ENCODE results near the gene IGDCC3. TPM values are rescaled to one million over a fixed set of nuclear protein-coding genes. Genes with fewer than 3 reads are reported as not detected.

The IGDCC3 gene
- total and polyA plus RNA-seq, 12 donors, result under 0.01 to 0.57 (median 0.16) TPM; not detected in 4

- Histone ChIP-seq H3K4me3 (no peak overlapping the region), H3K27ac (no peak overlapping the region), H3K27me3 (peaks cover 0 to 60% (median 48%) of the 10 kb centered on the region in 7 donors), H3K4me1 (peaks cover 8 to 26% (median 17%) of the 10 kb centered on the region in 9 donors), H3K9me3 (no peaks in the 10 kb centered on the region), H3K36me3 (no peaks in the 10 kb centered on the region)
- TF ChIP-seq CTCF (IDR thresholded peaks at IDR 0.05), result no peak
- no peak for ATAC-seq
- 71 to 80% methylated on average over 11 of the region's 11 CpGs for WGBS, 2 donors
- DNase-seq, result no peak
- intact Hi-C loops (cut with DNase I), result loop anchor here in 1 of 10 donors (5.0 kb wide), 1 partner anchor 36 kb away; no protein-coding TSS in a partner anchor
These were observed 4.6 kb downstream of the IGDCC3 start for GRCh38 chr15:65373163-65373651.

GRCh38 chr15:65372787-65373067 lies 5.1 kb downstream of the IGDCC3 start:
- H3K27me3 ChIP-seq, result peaks cover 0 to 58% (median 46%) of the 10 kb centered on the region in 7 donors
- H3K4me1 ChIP-seq, result peaks cover 7 to 29% (median 15%) of the 10 kb centered on the region in 9 donors
- no peaks in the 10 kb centered on the region for H3K36me3 ChIP-seq
- intact Hi-C loops (cut with DNase I), result loop anchor here in 1 of 10 donors (5.0 kb wide), 1 partner anchor 35 kb away; no protein-coding TSS in a partner anchor
- no peak for ATAC-seq
- TF ChIP-seq CTCF (IDR thresholded peaks at IDR 0.05), result no peak
- WGBS, 2 donors, result 83 to 88% methylated on average over 4 of the region's 4 CpGs
- no peak for DNase-seq
- no peak overlapping the region for H3K27ac ChIP-seq
- H3K4me3 ChIP-seq, result no peak overlapping the region
- no peaks in the 10 kb centered on the region for H3K9me3 ChIP-seq

- no peak overlapping the region for H3K4me3 ChIP-seq
- 86 to 93% methylated on average over 21 of the region's 21 CpGs for WGBS, 2 donors
- DNase-seq (no peak), ATAC-seq (no peak)
- intact Hi-C loops (cut with DNase I), result loop anchor here in 1 of 10 donors (5.0 kb wide), 1 partner anchor 35 kb away; no protein-coding TSS in a partner anchor
- H3K27ac ChIP-seq, result no peak overlapping the region
- no peak for TF ChIP-seq CTCF (IDR thresholded peaks at IDR 0.05)
- H3K36me3 ChIP-seq, result no peaks in the 10 kb centered on the region
- peaks cover 5 to 28% (median 13%) of the 10 kb centered on the region in 9 donors for H3K4me1 ChIP-seq
- H3K27me3 ChIP-seq, result peaks cover 0 to 56% (median 43%) of the 10 kb centered on the region in 7 donors
- H3K9me3 ChIP-seq, result no peaks in the 10 kb centered on the region
These were observed 5.6 kb downstream of the IGDCC3 start for GRCh38 chr15:65371976-65372786.

GRCh38 chr15:65370885-65371284 lies 6.9 kb downstream of the IGDCC3 start:
- H3K27ac ChIP-seq, result no peak overlapping the region
- H3K4me3 ChIP-seq, result no peak overlapping the region
- ATAC-seq (no peak), DNase-seq (no peak)
- intact Hi-C loops (cut with DNase I), result loop anchor here in 1 of 10 donors (5.0 kb wide), 1 partner anchor 34 kb away; no protein-coding TSS in a partner anchor
- peaks cover 0 to 16% (median 0%) of the 10 kb centered on the region in 9 donors for H3K4me1 ChIP-seq
- no peak for TF ChIP-seq CTCF (IDR thresholded peaks at IDR 0.05)
- H3K36me3 ChIP-seq, result no peaks in the 10 kb centered on the region
- H3K9me3 ChIP-seq, result no peaks in the 10 kb centered on the region
- H3K27me3 ChIP-seq, result peaks cover 0 to 43% (median 30%) of the 10 kb centered on the region in 7 donors

Data from heart right ventricle (tissue), 16 donors.